DMS79 treated with DMSO at 0.1 percent for 48 hours (cell line): Measurements from ENCODE around the gene DRD1.
"Not testable (repeated sequence)": the region's sequence is repeated elsewhere in the genome, so short reads cannot be mapped to it uniquely, and the experiment has no call there.

Source experiments
- DNase-seq: peaks from one replicate; lab custom pipeline; 2025; lab: John Stamatoyannopoulos, UW

DRD1 gene

GRCh38 chr5:175424594-175424993, 19.4 kb downstream of the DRD1 start:
- not testable (repeated sequence) for DNase-seq

GRCh38 chr5:175422058-175422457, 21.9 kb downstream of the DRD1 start:
- DNase-seq, result no peak

- DNase-seq, result no peak
Observed at GRCh38 chr5:175420383-175420782, 23.6 kb downstream of the DRD1 start.

- no peak for DNase-seq
Observed at GRCh38 chr5:175418251-175418650, 25.7 kb downstream of the DRD1 start.

- DNase-seq, result no peak
Observed at GRCh38 chr5:175417384-175417783, 26.6 kb downstream of the DRD1 start.

- DNase-seq, result no peak
Observed at GRCh38 chr5:175415303-175415702, 28.7 kb downstream of the DRD1 start.

- DNase-seq, result no peak
Observed at GRCh38 chr5:175410926-175411325, 33.1 kb downstream of the DRD1 start.

GRCh38 chr5:175406300-175406699, 37.7 kb downstream of the DRD1 start:
- no peak for DNase-seq

GRCh38 chr5:175397590-175398297, 46.2 kb downstream of the DRD1 start:
- not testable (repeated sequence) for DNase-seq

- DNase-seq, result not testable (repeated sequence)
Observed at GRCh38 chr5:175395430-175395829, 48.6 kb downstream of the DRD1 start.

- DNase-seq, result no peak
Observed at GRCh38 chr5:175394601-175395000, 49.4 kb downstream of the DRD1 start.

GRCh38 chr5:175393897-175394296, 50.1 kb downstream of the DRD1 start:
- peak; percentile 50 for DNase-seq

GRCh38 chr5:175392236-175392635, 51.7 kb downstream of the DRD1 start:
- DNase-seq, result no peak

- DNase-seq, result no peak
Observed at GRCh38 chr5:175390352-175391083, 53.5 kb downstream of the DRD1 start.
